A673 (cell line): Measurements from ENCODE around the gene TAF4.

Source experiments
- CTCF ChIP-seq: fragments of 300-800, 200-600 bp; sonication (generic); conservative IDR thresholded peaks from 2 replicates; pipeline ENCODE4 v1.5.1; 2017; ENCODE audit warnings: low read depth, mild to moderate bottlenecking, antibody characterized with exemption, low read length, moderate library complexity, mixed read lengths
- EZH2 ChIP-seq: fragments of 200-600 bp; sonication (generic); IDR thresholded peaks from 2 replicates; pipeline ENCODE4 v1.6.1; 2017; ENCODE audit warnings: borderline replicate concordance, low read depth, mild to moderate bottlenecking, mixed read lengths, antibody characterized with exemption, low read length; ENCODE audit not compliant: poor library complexity, severe bottlenecking

GRCh38 chr20:61966492-61967244, 99.0 kb downstream of the TAF4 start:
- no peak for TF ChIP-seq CTCF
- no peak for TF ChIP-seq EZH2
